ENCODE measurements around the gene TSPAN12. TPM values are rescaled to one million over a fixed set of nuclear protein-coding genes. Genes with fewer than 3 reads are reported as not detected.

Gene TSPAN12
- total RNA-seq, 1 donor from 2014 or later = 7.2 TPM

- DNase-seq = no peak
Observed at GRCh38 chr7:120842121-120842621, 15.8 kb downstream of the TSPAN12 start.

GRCh38 chr7:120841608-120842007 is 16.3 kb downstream of the TSPAN12 start:
- no peak for DNase-seq

- DNase-seq = no peak
Observed at GRCh38 chr7:120838281-120838682, 19.7 kb downstream of the TSPAN12 start.

GRCh38 chr7:120837599-120837998 is 20.3 kb downstream of the TSPAN12 start:
- DNase-seq = no peak

DNA sequence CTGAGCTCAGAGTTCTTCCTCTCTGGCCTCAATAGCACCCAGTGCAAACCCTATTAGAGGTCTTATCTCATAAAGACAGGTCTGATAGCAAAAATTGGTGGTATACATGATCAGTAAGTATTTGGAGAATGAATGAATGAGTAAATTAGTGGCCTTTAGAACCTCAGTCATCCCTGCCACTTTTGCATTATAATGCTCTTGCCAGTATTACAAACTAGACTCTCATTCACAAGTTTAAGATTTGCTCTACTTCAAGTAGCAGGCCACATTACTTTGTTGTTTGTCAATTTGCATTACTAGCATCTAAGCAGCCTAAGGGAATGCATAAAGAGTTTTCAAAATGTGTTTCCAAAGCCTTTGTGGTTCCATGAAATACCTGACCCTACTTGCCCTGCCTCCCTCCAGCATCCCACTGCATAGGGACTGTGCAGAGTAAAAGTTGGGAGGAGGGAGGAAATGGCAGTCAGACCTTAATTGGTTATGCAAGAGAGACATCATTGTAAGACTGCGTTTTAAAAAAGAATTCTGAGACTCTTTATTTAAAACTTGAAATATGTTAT is 21.3 kb downstream of the TSPAN12 start:
- no peak for DNase-seq

DNA sequence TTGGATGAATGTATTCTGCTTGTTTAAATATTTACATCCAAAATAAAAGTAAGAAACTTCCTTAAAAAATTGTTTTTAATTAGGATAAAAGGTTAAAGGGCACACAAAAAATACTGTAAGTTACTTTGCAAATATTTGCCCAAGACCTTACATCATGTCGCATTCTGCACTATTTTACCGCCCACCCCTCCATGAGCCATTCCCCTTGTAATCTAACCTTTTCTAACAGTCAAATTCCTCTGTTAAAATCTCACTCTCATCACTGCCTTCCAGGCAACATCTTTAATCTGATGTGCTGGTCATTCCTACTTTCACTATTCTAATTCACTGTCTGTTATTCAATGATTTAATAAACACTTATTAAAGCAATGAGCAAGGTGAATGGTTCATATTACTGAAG is 23.2 kb downstream of the TSPAN12 start:
- no peak for DNase-seq

DNA sequence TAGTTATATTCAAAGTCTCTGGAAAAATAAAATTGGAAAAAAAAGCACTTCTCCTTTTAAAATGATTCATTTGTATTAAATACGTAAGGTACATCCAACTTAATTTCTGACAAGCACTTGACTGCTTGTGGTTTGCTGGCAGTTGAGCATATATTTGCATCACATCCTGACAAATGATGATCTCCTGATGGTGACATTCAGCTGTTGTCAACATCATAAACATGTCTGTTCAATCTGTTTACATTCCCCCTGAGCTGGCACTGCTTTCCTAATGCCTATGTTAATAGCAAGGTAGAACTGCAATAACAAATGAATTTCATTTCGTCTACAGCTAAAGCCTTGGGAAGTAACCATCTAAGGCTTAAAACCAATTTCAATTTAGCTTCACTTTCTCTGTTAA is 24.4 kb downstream of the TSPAN12 start:
- DNase-seq = no peak

DNA sequence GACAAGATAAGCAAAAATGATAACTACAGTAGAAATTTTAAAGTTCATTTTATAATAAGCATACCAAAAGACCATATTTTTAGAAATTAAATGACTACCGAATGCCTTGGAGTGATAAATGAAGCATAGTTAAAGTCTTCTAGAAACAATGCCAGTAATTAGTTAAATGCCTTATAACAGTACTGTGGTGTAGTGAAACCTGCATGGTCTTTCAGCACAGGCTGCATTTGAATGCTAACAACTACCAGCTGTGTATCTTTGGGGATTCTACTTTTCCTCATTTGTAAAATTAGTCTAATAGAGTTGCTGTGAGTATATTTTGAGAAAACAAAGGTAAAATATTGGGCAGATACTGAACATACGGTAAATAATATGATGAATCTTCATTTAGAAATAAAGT is 25.1 kb downstream of the TSPAN12 start:
- no peak for DNase-seq

DNA sequence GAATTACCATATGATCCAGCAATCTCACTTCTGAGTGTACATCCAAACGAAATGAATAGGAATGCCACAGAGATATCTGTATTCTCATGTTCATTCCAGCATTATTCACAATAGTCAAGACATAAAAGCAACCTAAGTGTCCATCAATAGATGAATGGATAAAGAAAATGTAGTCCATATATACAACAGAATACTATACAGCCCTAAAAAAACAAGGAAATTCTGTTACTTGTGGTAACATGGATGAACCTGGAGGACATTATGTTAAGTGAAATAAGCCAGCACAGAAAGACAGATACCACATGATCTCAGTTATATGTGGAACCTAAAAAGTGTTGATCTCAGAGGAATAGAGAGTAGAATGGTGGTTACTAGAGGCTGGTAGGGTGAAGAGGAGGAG is 26.7 kb downstream of the TSPAN12 start:
- no peak for DNase-seq

DNA sequence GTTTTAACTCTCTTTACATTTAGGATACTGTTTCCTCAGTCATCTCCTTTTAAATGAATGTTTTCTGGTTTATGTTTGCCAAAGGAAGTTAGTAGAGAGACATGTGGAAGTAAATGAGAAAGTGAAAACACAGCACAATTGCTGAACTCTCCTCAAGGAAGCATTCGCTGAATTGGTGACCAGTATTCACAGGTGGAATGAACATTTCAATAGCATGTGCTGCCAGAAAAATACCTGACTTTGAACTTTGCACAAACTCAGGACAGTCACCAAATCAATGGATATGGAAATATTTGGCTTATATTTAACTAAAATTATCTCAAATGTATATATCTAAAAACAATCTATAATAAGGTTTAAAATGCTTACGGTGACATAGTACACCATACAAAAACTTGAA is 28.5 kb downstream of the TSPAN12 start:
- DNase-seq = no peak

DNA sequence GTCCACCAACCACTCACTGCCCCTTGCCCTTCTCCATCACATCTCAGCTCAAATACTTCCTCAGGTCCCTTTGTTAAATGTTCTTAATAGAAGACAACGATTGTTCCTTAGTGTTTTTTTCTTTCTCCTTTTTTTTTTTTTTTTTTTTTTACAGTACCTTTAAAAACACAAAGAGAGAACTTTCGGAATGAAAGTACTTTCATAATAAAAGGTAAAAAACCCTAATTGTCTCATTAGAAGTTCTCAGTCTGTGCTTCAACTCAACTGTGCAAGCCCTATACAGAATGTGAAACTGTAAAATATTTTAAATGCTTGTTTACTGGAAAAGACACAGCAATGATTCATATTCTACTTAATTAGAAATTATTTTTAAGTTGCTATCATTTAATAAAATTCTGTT is 29.4 kb downstream of the TSPAN12 start:
- DNase-seq = no peak

GRCh38 chr7:120827371-120828118 is 30.4 kb downstream of the TSPAN12 start:
- no peak for DNase-seq

- DNase-seq = no peak
Observed at GRCh38 chr7:120825576-120825975, 32.4 kb downstream of the TSPAN12 start.

GRCh38 chr7:120825152-120825551 is 32.8 kb downstream of the TSPAN12 start:
- no peak for DNase-seq

GRCh38 chr7:120819861-120820260 is 38.1 kb downstream of the TSPAN12 start:
- no peak for DNase-seq

DNA sequence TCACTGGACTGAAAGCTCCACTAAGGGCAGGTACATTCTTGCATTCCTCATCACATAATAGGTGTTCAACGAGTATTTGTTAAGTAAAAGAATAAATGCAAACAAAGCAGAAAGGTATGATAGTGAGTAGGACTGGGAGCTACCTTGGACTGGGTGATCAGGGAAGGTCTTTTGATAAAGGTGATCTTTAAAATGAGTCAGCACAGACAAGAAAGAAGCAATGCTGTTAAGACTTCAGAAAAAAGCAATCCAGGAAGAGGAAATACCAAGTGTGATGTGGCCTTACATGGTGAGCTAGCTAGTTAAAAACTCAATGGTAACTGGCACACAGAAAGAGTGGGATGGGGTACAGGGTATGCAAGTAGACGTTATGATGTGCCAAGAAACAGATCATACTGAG is 40.1 kb downstream of the TSPAN12 start:
- DNase-seq = no peak

DNA sequence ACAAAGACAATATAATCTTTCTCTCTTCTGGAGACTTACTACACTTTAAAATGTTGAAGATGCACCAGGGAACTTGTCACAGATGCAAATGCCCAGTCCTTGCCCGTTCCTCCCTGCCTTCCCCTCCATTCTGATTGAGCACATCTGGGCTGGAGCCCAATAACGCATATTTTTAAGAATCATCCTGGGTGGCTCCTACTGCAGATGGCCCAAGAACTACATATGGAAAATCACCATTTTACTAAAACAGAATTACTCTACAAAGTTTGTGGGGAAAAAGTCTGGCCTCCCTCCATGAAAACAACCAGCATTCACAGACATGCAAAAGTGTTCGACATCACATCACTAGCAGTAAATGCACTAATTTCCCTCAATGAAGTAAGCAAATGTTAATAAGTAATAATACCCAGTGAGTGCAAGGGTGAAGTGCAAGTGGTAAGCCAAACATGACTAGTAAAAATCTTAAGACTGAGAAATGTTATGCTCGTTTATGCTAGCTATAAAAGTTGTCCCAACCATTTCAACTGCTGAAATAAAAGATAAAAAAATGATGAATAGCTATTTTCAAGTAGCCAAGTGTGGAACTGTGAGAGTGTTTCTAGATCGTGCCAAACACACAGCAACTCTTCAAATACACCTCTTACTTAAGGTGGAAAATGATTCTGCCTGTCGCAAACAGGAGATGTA is 43.5 kb downstream of the TSPAN12 start:
- DNase-seq = no peak

DNA sequence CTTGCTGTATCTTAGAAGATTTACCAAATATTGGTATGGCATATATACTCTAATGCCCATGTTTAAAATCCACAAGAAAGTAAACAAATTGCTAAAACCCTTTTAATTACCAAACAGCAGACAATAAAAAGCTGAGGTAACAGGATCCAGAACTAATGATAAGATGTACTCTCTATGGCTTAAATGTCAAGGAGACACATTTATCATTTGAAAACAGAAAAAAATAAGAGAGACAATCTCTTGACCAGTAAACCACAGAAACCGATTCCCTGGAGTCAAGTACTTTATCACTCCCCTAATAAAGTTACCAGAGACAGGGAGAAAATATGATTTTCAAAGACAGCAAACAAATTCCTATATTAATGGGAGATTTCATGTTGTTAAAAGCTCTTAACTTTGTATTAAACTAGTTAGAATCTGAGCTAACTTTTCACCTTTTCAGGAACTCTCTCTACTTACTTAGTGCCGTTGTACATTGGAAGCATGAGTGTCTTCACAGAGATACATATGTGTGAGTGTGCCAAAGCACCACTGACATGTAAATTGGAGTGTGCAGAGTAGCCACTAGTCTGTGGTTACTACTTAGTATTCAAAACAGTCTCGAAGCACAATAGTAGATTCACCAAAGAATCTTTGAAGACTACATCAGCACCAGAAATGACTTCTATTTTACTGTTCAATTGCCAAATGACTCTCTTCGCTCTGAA is 44.2 kb downstream of the TSPAN12 start:
- no peak for DNase-seq

GRCh38 chr7:120813089-120813488 is 44.9 kb downstream of the TSPAN12 start:
- no peak for DNase-seq

- no peak for DNase-seq
Observed at GRCh38 chr7:120809260-120809659, 48.7 kb downstream of the TSPAN12 start.

GRCh38 chr7:120807390-120807789 is 50.6 kb downstream of the TSPAN12 start:
- DNase-seq = no peak

DNA sequence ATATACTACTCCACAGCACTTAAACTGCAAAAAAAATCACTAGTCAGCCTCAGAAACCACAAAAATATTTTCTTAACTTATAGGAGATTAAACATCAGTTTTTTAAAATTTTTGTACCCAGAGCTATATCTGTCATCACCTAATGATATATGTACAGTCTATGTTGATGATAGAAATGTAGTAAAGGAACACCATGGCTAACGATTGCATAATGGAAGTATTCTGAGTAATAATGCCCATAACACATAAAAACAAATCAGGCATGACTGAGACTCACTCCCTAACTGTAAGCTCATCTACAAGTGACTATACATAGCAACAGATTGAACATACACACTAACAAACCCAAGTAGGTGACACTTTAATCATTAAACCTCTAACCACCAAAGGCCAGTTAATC is 51.3 kb downstream of the TSPAN12 start:
- DNase-seq = no peak

Data from occipital lobe (tissue), 2 donors.